DOHH2 (cell line): ENCODE data around the gene GSTO1.
A peak's percentile ranks its signal among the peaks of the same experiment; 100 is the strongest.

Source experiments
- H3F3A ChIP-seq: fragments of 200-600 bp; sonication (generic), shearing (Covaris generic); 2 replicates; pipeline ENCODE4 v1.6.0; 2016; ENCODE audit warnings: antibody characterized with exemption, mild to moderate bottlenecking; ENCODE audit not compliant: control insufficient read depth, insufficient read depth
- H3K27ac ChIP-seq: fragments of 200-600 bp; sonication (generic); 2 replicates; pipeline ENCODE4 v1.5.1; 2014; ENCODE audit warnings: low read depth, mild to moderate bottlenecking, low read length, moderate library complexity
- H3K27me3 ChIP-seq: fragments of 200-600 bp; sonication (generic); 2 replicates; pipeline ENCODE4 v1.6.1; 2014; ENCODE audit warnings: mild to moderate bottlenecking, low read length, mixed read lengths; ENCODE audit not compliant: control insufficient read depth
- H3K36me3 ChIP-seq: fragments of 200-600 bp; sonication (generic); 2 replicates; pipeline ENCODE4 v1.6.1; 2014; ENCODE audit warnings: mild to moderate bottlenecking, low read length, moderate library complexity, mixed read lengths; ENCODE audit not compliant: control insufficient read depth
- H3K4me1 ChIP-seq: fragments of 200-600 bp; sonication (generic); 2 replicates; pipeline ENCODE4 v1.6.1; 2014; ENCODE audit warnings: mild to moderate bottlenecking, low read length, mixed read lengths; ENCODE audit not compliant: control insufficient read depth
- H3K4me2 ChIP-seq: fragments of 200-600 bp; sonication (generic); 2 replicates; pipeline ENCODE4 v1.6.0; 2014; ENCODE audit warnings: mild to moderate bottlenecking, low read length, moderate library complexity
- H3K4me3 ChIP-seq: fragments of 200-600 bp; sonication (generic); 2 replicates; pipeline ENCODE4 v1.5.1; 2014; ENCODE audit warnings: mild to moderate bottlenecking, low read length, mixed read lengths
- H3K79me2 ChIP-seq: fragments of 200-600 bp; sonication (generic); 2 replicates; pipeline ENCODE4 v1.6.1; 2014; ENCODE audit warnings: mild to moderate bottlenecking, low read length, mixed read lengths; ENCODE audit not compliant: control insufficient read depth
- H3K9me2 ChIP-seq: fragments of 200-600 bp; sonication (generic); replicated peaks from 2 replicates; pipeline ENCODE4 v1.6.1; 2014; ENCODE audit warnings: mild to moderate bottlenecking, low read length, mixed read lengths; ENCODE audit not compliant: control insufficient read depth
- H3K9me3 ChIP-seq: fragments of 200-600 bp; sonication (generic); 2 replicates; pipeline ENCODE4 v1.6.1; 2014; ENCODE audit warnings: antibody characterized with exemption, low read length, mixed read lengths; ENCODE audit not compliant: control insufficient read depth, insufficient read depth
- H4K20me1 ChIP-seq: fragments of 200-600 bp; sonication (generic); 2 replicates; pipeline ENCODE4 v1.6.0; 2014; ENCODE audit warnings: low read depth, mild to moderate bottlenecking, antibody characterized with exemption, low read length, moderate library complexity; ENCODE audit not compliant: control insufficient read depth, insufficient read depth
- EZH2phosphoT487 ChIP-seq: fragments of 200-600 bp; sonication (generic); IDR thresholded peaks from 2 replicates; pipeline ENCODE4 v1.6.1; 2017; ENCODE audit warnings: borderline replicate concordance, mild to moderate bottlenecking, antibody characterized with exemption, low read length, moderate library complexity, mixed read lengths
- TF ChIP-seq, protein P1 (sequence below): fragments of 200-600 bp; sonication (generic); IDR thresholded peaks from one replicate; pipeline ENCODE4 v1.5.1; 2014; ENCODE audit warnings: antibody characterized with exemption, mild to moderate bottlenecking, low read depth, low read length; ENCODE audit not compliant: poor library complexity, severe bottlenecking

Gene GSTO1

DNA sequence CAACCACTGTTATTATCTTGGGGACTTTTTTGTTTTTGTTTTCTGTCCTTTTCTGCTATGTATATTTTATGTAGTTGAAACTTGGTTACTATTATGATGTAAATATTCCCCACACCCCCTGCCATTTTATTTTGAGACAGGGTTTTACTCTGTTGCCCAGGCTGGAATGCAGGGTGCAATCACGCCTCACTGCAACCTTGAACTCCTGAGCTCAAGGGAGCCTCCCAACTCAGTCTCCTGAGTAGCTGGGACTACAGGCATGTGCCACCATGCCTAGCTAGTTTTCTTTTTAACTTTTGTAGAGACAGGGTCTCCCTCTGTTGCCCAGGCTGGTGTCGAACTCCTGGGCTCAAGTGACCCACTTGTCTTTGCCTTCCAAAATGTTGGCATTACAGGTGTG is 32.2 kb downstream of the GSTO1 start:
- no peak overlapping the region for H3K4me3 ChIP-seq
- no peaks in the 10 kb centered on the region for H3K9me3 ChIP-seq
- no peaks in the 10 kb centered on the region for H3K36me3 ChIP-seq
- H3K27me3 ChIP-seq: peaks cover 41% of the 10 kb centered on the region
- H3K4me2 ChIP-seq: no peak overlapping the region
- no peaks in the 10 kb centered on the region for H3K79me2 ChIP-seq
- no peaks in the 10 kb centered on the region for H4K20me1 ChIP-seq
- TF ChIP-seq, protein P1, sequence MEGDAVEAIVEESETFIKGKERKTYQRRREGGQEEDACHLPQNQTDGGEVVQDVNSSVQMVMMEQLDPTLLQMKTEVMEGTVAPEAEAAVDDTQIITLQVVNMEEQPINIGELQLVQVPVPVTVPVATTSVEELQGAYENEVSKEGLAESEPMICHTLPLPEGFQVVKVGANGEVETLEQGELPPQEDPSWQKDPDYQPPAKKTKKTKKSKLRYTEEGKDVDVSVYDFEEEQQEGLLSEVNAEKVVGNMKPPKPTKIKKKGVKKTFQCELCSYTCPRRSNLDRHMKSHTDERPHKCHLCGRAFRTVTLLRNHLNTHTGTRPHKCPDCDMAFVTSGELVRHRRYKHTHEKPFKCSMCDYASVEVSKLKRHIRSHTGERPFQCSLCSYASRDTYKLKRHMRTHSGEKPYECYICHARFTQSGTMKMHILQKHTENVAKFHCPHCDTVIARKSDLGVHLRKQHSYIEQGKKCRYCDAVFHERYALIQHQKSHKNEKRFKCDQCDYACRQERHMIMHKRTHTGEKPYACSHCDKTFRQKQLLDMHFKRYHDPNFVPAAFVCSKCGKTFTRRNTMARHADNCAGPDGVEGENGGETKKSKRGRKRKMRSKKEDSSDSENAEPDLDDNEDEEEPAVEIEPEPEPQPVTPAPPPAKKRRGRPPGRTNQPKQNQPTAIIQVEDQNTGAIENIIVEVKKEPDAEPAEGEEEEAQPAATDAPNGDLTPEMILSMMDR: no peak
- no peak for TF ChIP-seq EZH2phosphoT487
- peaks cover 9% of the 10 kb centered on the region for H3K4me1 ChIP-seq
- H3F3A ChIP-seq: no peaks in the 10 kb centered on the region
- H3K27ac ChIP-seq: no peak overlapping the region
- no peaks in the 10 kb centered on the region for H3K9me2 ChIP-seq

DNA sequence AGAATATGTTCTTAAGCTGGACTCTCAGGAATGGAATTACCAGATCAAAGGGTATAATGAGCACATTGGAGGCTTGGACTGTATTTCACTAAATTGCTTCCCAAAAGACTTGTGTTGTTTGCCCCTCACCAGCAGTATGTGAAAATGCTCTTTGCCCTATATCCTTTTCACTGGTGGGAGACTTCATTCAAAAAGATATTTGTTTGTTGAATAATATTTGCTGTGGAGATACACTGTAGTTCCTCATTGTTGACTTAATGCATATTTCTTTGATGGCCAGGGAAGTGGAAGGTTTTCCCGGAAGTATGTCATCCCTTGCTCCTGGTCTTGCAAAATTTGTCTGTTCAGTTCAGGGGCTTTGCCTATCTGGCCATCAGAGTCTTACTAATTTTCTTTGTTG is 33.7 kb downstream of the GSTO1 start:
- H3K79me2 ChIP-seq: no peaks in the 10 kb centered on the region
- no peaks in the 10 kb centered on the region for H3K36me3 ChIP-seq
- TF ChIP-seq, protein P1: no peak
- TF ChIP-seq EZH2phosphoT487: no peak
- no peak overlapping the region for H3K4me2 ChIP-seq
- H3K27me3 ChIP-seq: peaks cover 32% of the 10 kb centered on the region
- no peaks in the 10 kb centered on the region for H4K20me1 ChIP-seq
- no peaks in the 10 kb centered on the region for H3K9me3 ChIP-seq
- H3F3A ChIP-seq: no peaks in the 10 kb centered on the region
- no peak overlapping the region for H3K27ac ChIP-seq
- no peaks in the 10 kb centered on the region for H3K9me2 ChIP-seq
- H3K4me1 ChIP-seq: peaks cover 9% of the 10 kb centered on the region
- no peak overlapping the region for H3K4me3 ChIP-seq

DNA sequence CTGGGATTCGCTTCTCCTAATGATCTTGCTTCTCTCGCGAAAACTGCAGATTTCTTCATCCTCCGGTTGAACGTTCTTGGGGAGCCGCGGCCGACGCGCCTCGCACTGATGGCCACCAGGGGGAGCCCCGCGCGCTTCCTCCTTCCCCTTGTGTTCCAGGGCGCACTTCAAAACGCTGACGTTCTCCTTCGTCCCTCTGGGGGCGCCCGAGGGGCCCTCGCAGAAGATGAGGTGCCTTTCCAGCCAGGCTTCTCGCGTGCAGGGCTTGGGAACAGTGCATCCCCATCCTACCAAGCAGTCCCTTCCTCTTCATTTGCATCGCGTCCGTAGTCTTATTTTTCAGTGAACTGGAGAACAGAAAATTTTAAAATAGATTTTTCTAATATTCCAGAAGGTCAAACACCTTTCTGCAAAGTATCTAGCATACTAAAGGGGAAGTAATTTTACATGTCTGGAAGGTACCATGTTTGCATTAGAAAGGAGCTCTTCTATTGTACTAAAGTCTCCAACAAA is 36.8 kb downstream of the GSTO1 start:
- Histone ChIP-seq H3K4me3 (peak overlapping the region; percentile 43), H3K79me2 (no peaks in the 10 kb centered on the region), H3K9me2 (no peaks in the 10 kb centered on the region), H3K4me2 (peak overlapping the region; percentile 56), H3F3A (no peaks in the 10 kb centered on the region), H4K20me1 (no peaks in the 10 kb centered on the region), H3K4me1 (peaks cover 9% of the 10 kb centered on the region), H3K36me3 (no peaks in the 10 kb centered on the region), H3K27ac (no peak overlapping the region), H3K27me3 (peaks cover 31% of the 10 kb centered on the region), H3K9me3 (no peaks in the 10 kb centered on the region)
- TF ChIP-seq, protein P1: peak; percentile 99
- TF ChIP-seq EZH2phosphoT487: no peak
